Activated CD8-positive, alpha-beta memory T cell treated with anti-CD3 and anti-CD28 coated beads, Interleukin-2, amount 50 U/mL, for 4 hours (primary cell): Measurements from ENCODE around the gene SEMA3C.

ENCODE experiments used
- DNase-seq: peaks from one replicate; pipeline ENCODE4 v3.0.0-alpha.2; 2020

Gene SEMA3C

GRCh38 chr7:80884511-80885195 lies 34.2 kb downstream of the SEMA3C start:
- DNase-seq = no peak

GRCh38 chr7:80883154-80884025 lies 35.5 kb downstream of the SEMA3C start:
- DNase-seq = no peak

DNA sequence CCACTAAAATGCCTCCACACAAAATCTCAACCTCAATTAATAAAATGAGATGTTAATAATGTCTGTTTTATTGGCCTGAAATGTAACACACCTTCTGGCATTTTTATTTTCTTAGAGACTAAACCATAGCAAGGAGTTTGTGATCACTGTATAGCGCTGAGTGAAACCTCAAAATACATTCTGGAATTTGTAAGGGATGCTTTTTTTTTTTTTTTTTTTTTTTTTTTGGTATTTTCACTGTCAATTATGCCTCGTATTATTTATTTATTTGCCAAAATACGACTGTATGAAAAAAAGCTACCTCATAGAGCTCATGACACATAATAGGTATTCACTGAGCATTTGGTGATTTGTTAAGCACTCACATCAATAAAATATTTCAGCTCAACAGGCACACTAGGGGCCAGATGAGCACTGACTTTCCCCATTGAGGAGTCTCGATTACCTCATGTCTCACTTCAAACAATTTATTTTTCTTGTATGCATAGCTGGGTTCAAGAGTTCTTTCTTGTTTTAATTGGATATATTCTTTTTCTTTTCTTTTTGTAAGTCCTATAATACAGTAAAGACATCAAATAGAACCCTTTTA lies 36.5 kb downstream of the SEMA3C start:
- DNase-seq = no peak

- no peak for DNase-seq
These were observed 37.4 kb downstream of the SEMA3C start for GRCh38 chr7:80881351-80881900.

- no peak for DNase-seq
These were observed 39.0 kb downstream of the SEMA3C start for GRCh38 chr7:80879849-80880248.

GRCh38 chr7:80876894-80877414 lies 41.9 kb downstream of the SEMA3C start:
- no peak for DNase-seq

GRCh38 chr7:80875537-80876120 lies 43.2 kb downstream of the SEMA3C start:
- DNase-seq = no peak

GRCh38 chr7:80873140-80873539 lies 45.7 kb downstream of the SEMA3C start:
- DNase-seq = no peak

DNA sequence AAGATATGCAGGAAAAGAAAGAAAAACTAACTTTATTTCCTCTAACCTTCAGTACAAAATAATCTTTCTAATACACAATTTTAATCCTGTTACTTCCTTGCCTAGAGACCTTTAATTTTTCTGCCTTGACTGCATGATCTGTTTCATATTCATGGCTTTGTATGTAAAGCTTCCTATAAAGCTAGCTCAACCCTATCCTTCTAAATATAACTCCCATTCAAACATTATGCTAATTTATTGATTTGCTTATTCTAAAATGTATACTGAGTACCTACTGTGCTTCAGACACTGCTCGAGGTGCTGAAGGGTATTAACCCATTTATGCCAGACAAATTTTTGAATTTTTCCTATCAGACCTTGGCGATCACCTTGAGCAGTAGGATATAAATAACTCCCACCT lies 47.6 kb downstream of the SEMA3C start:
- no peak for DNase-seq

- DNase-seq = no peak
These were observed 48.0 kb downstream of the SEMA3C start for GRCh38 chr7:80870813-80871212.

GRCh38 chr7:80869821-80870751 lies 48.8 kb downstream of the SEMA3C start:
- no peak for DNase-seq

GRCh38 chr7:80869106-80869784 lies 49.6 kb downstream of the SEMA3C start:
- DNase-seq = no peak

- no peak for DNase-seq
These were observed 50.3 kb downstream of the SEMA3C start for GRCh38 chr7:80868566-80868965.

DNA sequence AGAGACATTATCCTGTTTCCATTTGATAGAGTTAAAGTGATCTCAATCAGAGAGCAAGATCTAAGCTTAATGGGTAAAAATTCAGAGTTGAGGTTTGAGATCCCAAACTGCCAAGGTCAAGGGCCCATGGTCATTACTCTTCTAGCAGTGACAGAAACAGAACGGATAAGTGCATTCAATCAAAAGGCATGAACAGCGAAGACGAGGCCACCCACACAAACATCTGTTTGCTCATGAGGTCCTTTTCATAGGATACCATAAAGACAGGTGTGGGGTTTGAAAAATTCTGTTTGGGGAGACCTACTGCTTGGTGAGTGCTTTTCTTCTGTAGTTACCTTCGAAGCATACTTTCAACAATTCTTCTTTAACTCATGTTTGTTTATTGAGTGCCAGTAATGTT lies 58.3 kb downstream of the SEMA3C start:
- no peak for DNase-seq

GRCh38 chr7:80859272-80859970 lies 59.4 kb downstream of the SEMA3C start:
- DNase-seq = no peak

DNA sequence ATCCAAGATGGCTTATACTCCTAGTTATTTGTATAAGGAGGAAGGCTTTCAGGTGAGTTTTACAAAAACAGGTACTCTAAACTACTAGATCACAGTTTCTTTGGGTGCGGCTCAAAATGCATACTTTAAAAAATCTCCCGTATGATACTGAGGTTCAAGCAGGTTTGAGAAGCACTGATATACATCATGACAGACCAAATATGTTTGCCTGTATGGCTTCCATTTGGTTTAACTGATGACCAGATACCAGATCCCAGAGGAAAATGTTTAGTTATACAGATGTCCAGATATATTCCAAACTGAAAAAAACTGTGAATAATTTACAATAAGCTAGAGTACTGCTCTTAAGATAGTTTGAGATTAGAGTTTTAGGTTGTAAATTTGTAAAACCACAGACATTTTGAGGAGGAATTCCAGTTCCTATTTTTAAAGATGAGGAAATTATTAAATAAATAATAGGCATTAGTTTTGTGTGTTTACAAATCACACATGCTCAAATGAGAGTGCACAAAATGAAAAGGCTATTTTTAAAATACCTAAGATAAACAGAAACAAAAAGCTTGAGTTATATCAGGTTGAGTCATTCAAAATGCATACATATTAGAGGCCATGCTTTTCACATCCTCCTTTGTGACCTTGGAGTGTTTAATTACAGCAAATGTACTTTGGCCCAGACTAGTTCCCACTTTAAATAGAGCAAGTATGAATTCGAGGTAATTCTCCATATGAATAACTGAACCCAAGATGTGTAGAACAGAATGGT lies 60.5 kb downstream of the SEMA3C start:
- no peak for DNase-seq

GRCh38 chr7:80856769-80857168 lies 62.1 kb downstream of the SEMA3C start:
- DNase-seq = no peak

DNA sequence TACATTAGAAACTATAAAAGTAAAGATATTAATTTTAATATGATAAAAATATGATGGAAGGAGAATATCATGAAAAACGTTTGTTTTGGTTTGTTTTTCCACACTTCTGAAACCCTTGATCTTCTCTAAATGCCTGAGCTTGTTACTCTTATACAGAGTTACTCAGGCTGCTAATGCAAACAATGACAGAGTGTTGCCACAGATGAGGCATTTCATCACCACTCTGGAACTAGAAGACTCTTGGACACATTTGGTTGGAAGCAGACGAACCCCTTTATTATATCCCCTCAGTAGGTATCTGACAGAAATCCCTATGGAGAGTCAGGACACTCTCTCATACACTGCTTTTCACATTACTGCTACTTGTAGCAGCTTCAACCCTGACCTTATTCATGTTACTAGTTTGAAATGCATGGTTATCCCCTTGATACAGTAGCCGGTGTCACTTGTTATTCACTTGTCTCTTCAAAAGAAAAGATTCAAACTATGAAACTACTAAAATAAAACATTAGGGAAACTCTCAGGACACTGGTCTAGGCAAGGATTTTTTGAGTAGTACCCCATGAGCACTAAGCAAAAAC lies 66.9 kb downstream of the SEMA3C start:
- no peak for DNase-seq

- DNase-seq = no peak
These were observed 70.0 kb downstream of the SEMA3C start for GRCh38 chr7:80848841-80849240.
